Stimulated activated CD4-positive, alpha-beta T cell treated with anti-CD3 and anti-CD28 coated beads, Interleukin-1b, Interleukin-23, amount 100 ng/mL, for 24 hours (primary cell): ENCODE measurements around the gene EEFSEC.
A peak's percentile ranks its signal among the peaks of the same experiment; 100 is the strongest.

ENCODE experiments used
- DNase-seq, 4 experiments: peaks; one replicate each; pipeline ENCODE4 v3.0.0-alpha.2; 2020; ENCODE audit warnings: low read depth in 4 of 4, low spot score in 1 of 4

The EEFSEC gene

DNA sequence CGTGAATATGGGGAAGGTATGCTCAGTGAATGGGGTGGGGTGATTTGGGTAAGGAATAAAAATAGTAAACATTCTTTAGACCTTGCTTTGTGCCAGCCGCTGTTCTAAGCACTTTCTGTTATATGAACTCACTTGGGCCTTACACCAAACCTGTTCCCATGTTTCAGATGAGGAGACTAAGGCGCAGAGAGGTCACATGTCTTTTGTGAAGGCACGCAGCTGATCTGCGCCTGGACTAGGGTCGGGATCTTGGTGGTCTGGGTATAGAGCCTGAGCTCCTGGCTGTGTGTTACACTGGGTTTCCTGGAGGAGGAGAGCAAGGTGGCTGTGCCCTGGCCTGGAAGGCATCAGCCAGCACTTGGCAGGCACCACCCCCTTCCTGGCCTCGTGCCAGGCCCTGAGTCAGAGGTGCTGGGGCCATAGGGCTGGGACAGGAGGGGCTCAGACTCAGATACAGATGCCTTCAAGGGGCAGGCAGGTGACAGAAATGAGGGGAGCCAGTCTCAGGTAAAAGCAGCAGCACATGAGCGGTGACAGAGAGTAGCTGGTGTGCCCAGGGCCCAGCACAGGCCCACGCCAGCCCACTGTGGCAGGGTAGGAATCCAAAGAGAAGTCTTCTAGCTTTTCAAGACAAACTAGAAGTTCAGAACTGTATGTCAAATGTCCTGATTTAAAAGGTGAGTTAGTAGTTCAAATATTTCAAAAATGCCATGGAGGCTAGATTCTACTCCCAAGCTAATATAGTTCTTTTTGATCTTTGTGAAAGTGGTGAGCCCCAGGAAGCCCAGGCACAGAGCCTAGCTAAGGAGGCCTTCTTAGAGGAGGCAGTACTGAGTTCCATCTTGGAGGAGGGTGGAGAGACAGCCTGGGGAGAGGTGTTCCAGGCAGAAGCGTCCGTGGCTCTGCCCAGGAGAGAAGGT is 230.3 kb downstream of the EEFSEC start:
- peak in 3 of 4 experiments; percentile 12 to 36 (median 30) for DNase-seq

DNA sequence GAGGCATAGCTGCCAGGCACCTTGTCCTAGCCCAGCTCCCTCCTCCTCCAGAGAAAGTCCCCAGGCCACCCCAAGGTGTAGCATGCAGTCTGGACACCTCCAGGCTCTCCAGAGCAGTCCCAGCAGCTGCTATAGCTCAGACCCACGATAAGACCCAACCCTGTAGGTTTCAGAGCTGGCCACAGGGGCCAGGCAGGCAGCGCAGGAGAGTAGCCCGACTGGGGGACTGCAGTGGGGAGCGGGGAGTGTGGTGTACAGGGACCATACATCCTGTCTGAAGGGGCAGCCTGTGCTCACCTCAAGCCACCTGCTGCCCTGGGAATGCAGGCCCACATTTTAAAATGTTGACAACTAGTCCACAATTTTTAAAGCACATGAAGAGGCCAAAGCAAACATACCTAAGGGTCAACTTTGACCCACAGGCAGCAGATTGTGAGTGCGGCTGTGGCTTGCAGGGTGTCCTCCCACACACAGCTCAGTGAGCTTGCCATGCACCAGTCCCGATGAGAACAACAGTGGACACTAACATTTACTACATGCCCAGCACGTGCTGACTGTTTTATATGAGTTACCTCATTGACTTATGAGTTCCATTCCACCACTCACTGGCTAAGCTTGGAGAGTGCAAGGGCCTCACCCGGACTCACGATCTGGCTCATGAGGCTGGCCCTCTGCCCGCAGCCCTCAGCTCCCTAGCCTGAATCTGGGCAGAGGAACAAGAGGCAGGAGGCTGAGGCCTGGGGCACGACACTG is 232.0 kb downstream of the EEFSEC start:
- DNase-seq: no peak

DNA sequence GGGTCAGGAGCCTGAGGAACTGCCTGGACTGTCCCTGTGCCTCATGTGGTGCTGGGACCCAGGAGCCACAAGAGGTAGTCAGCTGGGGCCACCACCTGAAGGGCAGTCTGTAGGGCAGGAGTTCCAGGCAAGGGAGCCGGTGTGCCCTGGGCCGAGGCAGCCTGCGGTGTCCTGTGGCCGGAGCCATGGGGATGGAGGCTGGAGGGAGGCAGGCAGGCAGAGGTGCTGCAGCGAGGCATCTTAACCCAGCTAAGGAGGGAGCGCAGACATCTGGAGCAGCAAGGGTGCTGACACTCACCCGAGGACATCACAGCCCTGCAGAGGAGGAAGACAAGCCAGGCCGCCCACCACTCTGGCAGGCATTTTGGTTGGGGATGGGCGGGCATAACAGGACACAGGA is 235.7 kb downstream of the EEFSEC start:
- no peak for DNase-seq

DNA sequence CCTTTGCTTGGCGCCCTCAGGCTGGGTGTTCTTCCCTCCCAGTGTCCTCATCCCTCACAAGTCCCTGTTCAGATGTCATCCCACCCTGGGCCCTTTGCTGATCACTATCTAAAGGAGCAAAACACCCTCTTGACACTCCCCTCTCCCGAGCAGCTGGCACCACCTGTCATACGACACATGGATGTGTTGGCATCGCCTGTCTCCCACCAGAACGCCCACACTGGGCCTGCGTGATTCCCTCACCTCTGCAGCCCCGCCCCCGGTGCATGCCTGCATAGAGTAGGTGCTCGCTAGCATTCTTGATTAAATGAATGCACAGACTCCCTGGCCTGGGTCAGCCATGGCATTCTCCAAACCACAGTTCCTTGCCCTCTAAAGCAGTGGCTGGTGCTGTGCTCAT is 237.6 kb downstream of the EEFSEC start:
- no peak for DNase-seq

DNA sequence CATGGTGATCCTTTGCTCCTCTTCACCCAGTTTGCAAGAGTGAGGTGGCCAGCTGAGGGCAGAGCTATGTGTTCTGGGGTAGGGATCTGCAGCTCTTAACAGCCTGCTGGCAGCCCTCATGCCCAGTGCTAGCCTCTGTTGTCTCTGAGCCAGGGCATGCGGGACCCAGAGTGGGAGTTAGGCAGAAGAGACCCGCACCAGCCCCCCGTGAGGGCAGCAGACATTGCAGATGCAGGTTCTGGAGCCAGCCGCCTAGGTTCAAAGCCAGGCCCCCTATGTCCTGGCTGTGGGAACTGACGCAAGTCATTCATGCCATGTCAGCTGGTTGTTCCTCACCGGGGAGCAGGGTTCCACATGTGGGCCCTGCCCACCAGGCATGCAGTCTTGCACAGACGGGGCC is 238.7 kb downstream of the EEFSEC start:
- DNase-seq: no peak

DNA sequence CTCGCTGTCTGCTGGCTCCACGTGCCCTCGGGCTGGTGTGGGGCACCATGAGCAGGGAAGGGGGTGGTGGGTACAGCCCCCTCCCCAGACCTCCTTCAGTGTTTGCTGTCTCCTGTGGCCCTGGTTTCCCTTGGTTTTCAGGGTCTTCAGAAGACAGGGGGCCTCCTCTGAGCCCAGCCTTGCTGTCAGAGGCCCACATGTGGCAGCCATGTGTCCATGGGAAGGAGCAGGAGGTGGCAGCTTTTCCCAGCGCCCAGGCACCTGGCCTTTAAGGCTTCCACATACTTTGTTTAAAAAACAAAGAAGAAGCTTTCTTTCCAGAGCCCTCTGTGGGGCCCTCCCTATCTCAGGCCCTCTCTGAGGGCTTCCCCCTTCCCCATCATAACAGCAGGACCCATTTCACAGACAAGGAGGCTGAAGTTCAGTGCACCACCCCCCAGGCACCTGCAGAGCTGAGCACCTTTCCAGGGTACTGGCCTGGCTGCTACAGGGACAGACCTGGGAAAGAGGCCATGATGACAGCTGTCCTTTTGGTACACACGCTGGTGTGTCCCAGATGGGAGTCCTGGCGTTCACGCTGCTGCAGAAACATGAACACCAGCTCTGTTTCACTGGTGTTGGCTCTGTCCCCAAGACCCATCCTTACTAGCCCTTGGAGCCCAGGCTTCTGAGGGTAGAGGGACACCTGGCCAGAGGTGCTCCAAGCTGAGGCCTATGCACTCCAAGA is 239.7 kb downstream of the EEFSEC start:
- no peak for DNase-seq

DNA sequence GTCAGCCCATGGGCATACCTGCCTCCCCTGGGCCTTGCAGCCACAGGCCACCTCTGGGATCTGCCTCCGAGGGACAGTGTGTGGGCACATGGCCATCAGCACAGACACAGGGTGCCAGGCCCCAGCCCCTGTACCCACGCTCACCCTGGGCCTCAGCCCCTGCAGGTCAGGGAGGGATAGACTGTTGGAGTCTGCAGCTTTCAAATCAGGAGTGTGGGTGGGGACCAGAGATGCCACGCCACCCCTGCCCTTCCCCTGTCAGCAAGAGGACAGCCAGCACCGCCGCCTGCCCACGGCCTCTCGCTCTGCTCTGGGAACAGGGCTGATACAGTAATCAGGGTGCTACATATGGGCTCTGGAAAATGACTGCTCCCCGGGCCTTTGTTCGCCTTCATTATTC is 240.8 kb downstream of the EEFSEC start:
- no peak for DNase-seq

DNA sequence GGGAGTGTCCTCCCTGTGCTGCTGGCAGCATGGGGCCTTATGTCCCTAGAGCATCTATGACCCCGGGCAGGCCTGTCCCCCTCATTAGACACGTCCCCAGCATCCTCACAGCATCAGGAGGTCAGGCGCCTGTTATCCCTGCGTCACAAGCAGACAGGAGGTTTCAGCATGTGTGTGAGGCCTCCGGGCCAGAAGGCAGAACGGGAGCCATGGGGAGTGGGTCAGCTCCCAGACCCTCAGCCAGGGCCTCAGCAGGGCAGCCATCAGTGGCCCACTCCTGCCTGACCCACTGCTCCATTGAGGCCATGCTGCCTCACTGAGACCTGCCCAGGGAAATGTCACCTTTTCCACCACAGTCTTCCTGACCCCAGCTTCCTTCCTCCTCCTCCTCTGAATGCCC is 241.8 kb downstream of the EEFSEC start:
- no peak for DNase-seq

DNA sequence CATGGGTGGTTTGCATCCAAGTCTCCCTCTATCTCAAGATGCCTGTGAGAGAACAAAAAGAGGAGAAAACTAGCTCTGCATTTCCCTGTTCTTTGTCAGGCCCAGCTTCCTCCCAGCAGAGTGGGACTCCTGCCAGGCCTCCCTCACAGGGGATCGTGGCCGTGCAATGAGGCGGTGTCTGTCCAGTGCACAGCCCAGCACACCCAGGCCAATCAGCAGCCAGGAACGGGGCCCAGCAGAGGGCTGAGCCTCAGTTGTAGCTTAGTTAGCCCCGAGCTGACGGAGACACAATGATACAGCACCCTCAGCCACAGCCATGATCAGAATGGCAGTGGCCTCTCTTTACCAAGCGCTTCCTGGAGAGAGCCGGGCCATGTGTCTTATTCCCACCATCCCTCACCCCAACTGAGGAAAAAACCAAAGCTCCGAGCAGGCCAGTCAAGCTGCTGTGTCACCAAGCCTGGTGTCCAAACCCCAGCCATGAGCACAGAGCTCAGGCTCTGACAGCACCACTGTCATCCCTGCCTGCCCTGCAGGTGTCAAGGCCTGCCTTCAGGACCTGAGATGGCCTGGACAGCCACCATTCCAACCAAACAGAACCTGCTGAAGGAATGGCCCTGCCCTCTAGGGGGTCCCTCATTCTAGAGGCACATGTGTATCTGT is 242.3 kb downstream of the EEFSEC start:
- DNase-seq: no peak

DNA sequence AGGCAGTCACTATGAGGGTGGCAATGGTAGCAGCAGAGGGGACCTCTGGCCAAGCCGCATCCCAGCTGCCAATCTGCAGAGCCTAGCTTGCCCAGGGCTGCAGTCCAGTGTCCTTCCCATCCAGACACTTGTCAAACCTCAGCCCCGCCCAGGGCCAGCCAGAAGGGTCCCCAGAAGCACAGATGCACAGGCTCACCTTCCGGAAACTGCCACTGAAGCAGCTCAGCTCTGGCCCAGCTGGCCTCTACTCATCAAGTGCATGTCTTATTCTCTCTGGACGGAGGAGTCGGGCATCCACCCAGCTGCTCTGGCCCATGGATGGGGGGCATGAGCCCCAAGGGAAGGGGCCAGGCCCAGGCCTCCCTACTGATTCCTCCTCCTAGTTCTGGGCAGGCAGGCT is 244.2 kb downstream of the EEFSEC start:
- no peak for DNase-seq

DNA sequence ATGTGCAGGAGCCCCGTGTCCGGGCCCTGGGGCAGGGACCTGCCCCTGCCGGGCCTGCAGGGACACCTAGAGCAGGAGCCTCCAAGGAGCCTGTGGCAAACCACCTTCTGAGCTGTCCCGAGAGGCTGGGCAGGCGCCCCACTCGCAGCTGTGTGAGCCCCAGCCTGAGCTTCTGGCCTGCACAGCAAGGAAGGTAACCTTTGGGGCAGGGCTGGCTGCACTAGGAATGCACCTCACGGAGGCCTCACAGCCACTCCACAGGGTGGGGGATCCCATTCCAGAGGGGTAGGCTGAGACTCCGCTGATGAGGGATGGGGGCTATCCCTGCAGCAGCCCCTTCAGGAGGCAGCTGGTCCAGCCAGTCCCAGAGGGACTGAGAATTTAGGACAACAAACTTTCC is 245.3 kb downstream of the EEFSEC start:
- DNase-seq: no peak

DNA sequence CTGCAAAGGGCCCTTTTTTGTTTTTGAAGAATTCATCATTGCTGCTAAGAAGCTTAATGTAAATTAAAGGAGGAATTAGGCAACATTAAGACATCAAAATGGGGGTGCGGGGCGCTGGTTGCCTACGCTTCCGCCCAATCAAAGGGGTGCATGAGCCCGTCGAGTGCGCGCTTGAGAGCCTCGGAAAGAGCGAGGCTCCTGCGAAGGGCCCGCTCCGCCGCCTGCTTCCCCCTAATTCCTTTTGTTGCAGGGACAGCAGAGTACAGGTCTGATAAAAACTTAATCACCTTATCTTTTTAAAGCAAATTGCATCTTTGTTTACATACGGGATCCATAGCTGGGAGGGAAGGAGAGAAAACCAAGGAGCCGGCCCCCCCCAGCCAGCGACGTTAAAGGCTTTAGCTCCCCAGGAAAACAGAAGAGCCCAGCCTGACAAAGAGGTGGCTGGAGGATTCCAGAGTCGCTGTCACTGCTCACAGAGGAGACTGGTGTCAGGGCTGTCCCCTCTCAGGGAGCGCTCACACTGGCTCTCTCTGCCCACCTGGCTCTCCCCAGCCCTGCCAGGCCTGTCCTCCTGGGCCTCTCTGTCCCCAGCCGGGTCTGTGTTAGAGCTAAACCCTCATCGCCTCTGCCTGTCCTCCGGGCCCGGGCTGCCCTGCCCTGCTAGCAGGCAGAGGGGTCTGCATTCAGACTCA is 246.1 kb downstream of the EEFSEC start:
- DNase-seq: no peak

DNA sequence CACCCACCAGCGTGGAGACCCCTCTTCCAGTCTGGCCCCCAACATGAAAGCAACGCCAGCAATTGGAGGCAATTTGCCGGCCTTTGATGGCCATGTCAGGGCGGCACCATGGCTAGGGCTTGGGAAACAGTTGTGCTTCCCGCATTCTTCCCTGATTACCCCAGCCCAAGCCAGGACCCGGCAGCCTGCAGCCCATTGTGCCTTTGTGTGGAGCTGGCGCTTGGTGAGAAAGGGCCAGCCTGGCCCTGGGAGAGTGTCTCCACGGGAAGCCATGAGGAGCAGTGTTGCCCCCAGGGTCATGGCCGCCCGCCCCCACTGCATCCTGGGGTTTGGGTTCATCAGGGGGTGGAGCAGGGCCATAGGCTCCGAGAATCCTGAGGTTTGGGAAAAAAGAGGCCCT is 247.4 kb downstream of the EEFSEC start:
- DNase-seq: no peak

DNA sequence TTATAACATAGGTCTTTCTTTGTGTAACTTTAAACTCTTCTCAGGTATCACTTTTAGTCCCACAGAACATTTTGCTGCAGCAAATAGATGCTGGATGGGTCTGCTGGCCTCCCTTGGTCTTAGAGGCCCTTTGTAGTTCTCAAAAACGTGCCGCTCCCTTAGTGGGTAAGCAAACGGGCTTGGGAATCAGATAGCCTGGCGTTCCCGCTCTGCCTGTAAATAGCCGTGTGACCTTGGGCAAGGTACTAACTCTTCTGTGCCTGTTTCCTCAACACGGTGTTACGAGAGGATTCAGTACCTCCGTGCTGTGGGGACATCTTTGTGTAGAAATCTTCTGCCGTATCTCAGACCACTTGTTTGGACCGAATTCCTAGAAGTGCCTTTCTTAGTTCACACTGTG is 249.0 kb downstream of the EEFSEC start:
- no peak for DNase-seq

DNA sequence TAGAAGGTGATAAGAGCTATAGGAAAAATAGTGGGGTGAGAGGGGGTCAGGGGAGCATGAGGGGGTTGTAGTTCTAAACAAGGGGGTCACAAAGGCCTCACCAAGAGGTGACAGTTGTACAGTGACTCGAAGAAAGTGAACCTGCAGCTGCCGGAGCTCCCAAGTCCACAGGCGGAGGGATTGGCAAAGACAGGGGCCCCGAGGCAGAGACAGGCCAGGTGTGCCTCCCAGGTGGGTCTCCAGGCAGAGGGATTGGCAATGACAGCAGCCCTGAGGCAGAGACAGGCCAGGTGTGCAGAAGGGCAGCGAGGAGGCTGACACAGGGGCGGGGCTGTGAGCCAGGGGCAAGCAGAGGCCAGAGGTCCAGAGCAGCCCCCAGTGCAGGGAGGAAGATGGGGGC is 249.7 kb downstream of the EEFSEC start:
- DNase-seq: no peak

DNA sequence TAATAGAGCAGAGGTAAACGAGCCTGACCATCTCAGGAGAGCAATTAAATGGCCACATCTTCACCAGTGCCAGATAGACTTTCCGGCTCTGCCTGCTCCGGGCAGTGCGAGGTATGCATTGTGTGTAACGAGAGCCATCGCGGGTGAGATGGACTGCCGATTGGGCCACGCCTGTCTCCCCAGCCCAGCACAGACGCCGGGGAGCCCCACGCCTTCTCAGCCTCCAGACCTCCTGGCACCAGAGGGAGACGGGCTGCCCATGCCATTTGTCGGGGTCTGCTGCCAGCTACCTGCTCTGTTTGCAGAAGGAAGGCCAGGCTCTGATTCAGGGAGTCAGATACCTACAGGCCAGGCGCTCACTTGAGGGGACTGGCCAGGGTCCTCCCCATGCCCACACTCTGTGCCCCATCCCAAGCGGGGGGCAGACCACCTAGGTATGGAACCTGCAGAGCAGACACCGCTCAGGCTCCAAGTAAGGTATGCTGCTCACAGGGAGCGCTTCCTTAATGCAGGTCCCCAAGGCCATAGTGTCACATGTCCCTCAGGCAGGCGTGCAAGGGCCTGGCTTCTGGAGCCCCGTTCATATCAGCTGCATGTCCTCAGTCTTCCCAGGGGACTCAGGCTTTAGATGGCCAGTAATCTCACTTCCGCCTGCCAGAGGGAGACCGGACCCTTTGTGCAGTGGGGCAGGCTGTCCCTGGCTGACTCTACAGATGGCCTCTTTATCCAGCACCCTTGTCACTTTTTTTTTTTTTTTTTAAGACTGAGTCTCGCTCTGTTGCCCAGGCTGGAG is 251.2 kb downstream of the EEFSEC start:
- no peak for DNase-seq

DNA sequence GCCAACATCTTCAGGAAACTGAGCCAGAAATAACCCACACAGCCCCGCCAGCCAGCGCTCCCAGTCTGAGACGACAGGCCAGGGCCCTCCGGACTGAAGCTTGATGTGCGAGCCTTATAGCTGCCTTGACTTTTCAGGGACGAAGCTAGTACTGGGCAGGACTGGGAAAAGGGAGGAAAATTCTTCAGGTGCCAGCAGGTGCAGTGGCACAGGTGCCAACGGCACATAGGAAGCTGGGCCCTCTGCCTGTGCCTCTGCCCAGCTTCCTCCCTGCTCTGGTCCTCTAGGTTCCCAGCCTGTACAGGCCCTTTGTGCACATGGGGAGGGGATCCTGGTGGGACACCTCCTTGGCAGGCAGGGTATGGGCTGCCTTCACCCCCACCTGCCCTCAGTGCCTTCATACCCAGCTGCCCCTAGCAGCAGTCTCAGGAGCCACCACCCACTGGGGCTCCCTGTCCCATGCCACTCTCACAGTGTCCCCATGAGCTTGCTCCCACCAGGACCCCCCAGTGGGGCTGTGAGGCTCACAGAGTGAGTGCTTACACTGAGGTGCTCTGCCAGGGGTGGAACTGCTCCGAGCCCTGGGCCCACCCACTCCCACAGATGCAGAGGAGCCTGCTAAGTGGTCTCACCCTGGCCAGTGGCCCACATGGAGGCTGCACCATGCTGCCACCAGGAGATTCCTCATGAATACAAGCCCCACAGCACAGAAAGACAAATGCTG is 252.4 kb downstream of the EEFSEC start:
- no peak for DNase-seq

DNA sequence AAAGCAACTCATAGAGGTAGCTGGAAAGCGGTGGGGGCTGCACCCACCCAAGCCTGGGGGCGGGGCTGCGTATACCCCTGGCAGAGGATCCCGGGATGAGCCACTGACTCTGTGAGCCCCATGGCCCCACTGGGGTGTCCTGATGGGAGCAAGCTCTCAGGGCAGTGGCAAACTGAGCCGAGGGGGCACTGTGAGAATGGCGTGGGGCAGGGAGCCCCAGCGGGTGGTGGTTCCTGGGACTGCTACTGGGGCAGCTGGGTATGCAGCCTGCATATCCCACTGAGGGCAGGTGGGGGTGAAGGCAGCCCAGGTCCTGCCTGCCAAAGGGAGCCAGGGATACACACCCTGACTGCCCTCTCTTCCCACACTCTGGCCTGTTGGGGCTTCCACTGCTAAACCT is 254.0 kb downstream of the EEFSEC start:
- DNase-seq: no peak

DNA sequence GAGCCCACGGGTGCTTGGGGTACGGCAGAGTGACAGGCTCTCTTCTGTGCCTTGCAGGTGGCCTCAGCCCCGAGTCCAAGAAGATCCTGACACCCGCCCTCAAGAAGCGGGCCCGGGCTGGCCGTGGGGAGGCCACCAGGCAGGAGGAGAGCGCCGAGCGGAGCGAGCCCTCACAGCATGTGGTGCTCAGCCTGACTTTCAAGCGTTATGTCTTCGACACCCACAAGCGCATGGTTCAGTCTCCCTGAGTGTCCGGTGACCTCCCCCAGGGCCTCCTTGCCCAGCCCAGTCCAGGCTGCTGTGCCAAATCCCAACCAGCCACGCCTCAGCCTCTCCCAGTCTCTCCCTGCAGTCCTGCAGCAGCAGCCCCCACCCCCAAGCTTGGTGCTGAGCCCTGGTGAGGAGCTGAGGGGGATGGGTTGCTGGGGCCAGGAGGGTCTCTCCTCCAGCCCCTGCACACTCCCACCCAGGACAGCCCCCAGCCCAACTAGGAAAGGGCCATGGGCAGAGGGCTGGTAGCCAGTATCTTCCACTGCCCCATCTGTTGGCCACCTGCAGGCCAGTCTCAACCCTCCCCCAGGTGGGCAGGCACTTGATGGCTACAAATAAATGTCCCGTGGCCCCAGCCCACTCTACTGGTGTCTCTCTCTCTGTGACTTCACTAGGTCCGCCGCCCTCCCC is 254.9 kb downstream of the EEFSEC start:
- DNase-seq: no peak
